Activated CD8-positive, alpha-beta T cell treated with anti-CD3 and anti-CD28 coated beads for 36 hours (primary cell): ENCODE data around the gene PLEKHG3. TPM values are rescaled to one million over a fixed set of nuclear protein-coding genes. Genes with fewer than 3 reads are reported as not detected.

Experiments
- ATAC-seq: fragments of 200-7000 bp; cut with Tn5 transposase; one replicate; pipeline ENCODE4 v1.10.0; 2021; ENCODE audit warnings: mild to moderate bottlenecking, moderate library complexity
- CTCF ChIA-PET: fragments of 350-600 bp; sonication (Branson Sonifier 250); formaldehyde crosslinking; loops from one replicate; lab custom pipeline; 2021; ENCODE audit warnings: antibody characterized with exemption; lab: Charles Lee
- POLR2A ChIA-PET: fragments of 350-600 bp; sonication (Branson Sonifier 250); formaldehyde crosslinking; loops from one replicate; lab custom pipeline; 2021; ENCODE audit warnings: antibody characterized with exemption; lab: Charles Lee
- DNase-seq: peaks from one replicate; pipeline ENCODE4 v3.0.0-alpha.2; 2020
- H3K27ac Mint-ChIP-seq: one replicate; pipeline ENCODE4 v1.8.0; 2021; ENCODE audit warnings: mild to moderate bottlenecking, mixed read lengths
- H3K27me3 Mint-ChIP-seq: one replicate; pipeline ENCODE4 v1.8.0; 2021; ENCODE audit warnings: mixed read lengths
- H3K36me3 Mint-ChIP-seq: one replicate; pipeline ENCODE4 v1.8.0; 2021; ENCODE audit warnings: low read depth, mixed read lengths
- H3K4me1 Mint-ChIP-seq: one replicate; pipeline ENCODE4 v1.8.0; 2021; ENCODE audit warnings: low read depth, mixed read lengths
- H3K4me3 Mint-ChIP-seq: one replicate; pipeline ENCODE4 v1.8.0; 2021; ENCODE audit warnings: mild to moderate bottlenecking, moderate library complexity, mixed read lengths
- H3K9me3 Mint-ChIP-seq: one replicate; pipeline ENCODE4 v1.8.0; 2021; ENCODE audit warnings: mixed read lengths
- CTCF ChIP-seq: fragments of 200-600 bp; IDR thresholded peaks from one replicate; pipeline ENCODE4 v1.8.0; 2022; ENCODE audit warnings: antibody characterized with exemption, mild to moderate bottlenecking
- intact Hi-C: fragments of 100-400 bp; cut with micrococcal nuclease; formaldehyde crosslinking; loops from one replicate; pipeline ENCODE4 v1.10.0; 2022
- total RNA-seq, 2 experiments: library from RNA; stranded (reverse); gene quantifications; one replicate each; pipeline ENCODE4 v1.2.3, GENCODE V29; 2021

The PLEKHG3 gene
- total RNA-seq, 2 experiments from 2014 or later = 2.7 to 2.8 TPM

GRCh38 chr14:64768401-64769095 is 64.3 kb downstream of the PLEKHG3 start:
- Mint-ChIP-seq H3K27ac (no peak overlapping the region), H3K9me3 (no peaks in the 10 kb centered on the region), H3K4me1 (peaks cover 11% of the 10 kb centered on the region), H3K36me3 (no peaks in the 10 kb centered on the region), H3K4me3 (no peak overlapping the region), H3K27me3 (no peaks in the 10 kb centered on the region)
- no peak for DNase-seq
- intact Hi-C loops = no loop called here
- POLR2A ChIA-PET = interaction anchor here (0.6 to 0.7 kb wide), 2 partner anchors 96 to 158 kb away, joined by 3 read pairs; no protein-coding TSS in a partner anchor
- CTCF ChIA-PET = interaction anchor here (0.9 to 1.7 kb wide), 5 partner anchors 13 to 133 kb away, joined by 3 to 8 read pairs (median 4); no protein-coding TSS in a partner anchor
- ATAC-seq = no peak
- TF ChIP-seq CTCF = no peak

GRCh38 chr14:64769096-64770020 is 65.1 kb downstream of the PLEKHG3 start:
- no peaks in the 10 kb centered on the region for H3K27me3 Mint-ChIP-seq
- DNase-seq (no peak), ATAC-seq (no peak)
- CTCF ChIA-PET = interaction anchor here (1.1 to 1.7 kb wide), 3 partner anchors 12 to 122 kb away, joined by 3 to 8 read pairs (median 5); no protein-coding TSS in a partner anchor
- no peaks in the 10 kb centered on the region for H3K36me3 Mint-ChIP-seq
- POLR2A ChIA-PET = no interaction called here
- H3K4me1 Mint-ChIP-seq = peaks cover 8% of the 10 kb centered on the region
- intact Hi-C loops = no loop called here
- no peak overlapping the region for H3K4me3 Mint-ChIP-seq
- no peak for TF ChIP-seq CTCF
- H3K9me3 Mint-ChIP-seq = no peaks in the 10 kb centered on the region
- no peak overlapping the region for H3K27ac Mint-ChIP-seq

- H3K4me1 Mint-ChIP-seq = peaks cover 4% of the 10 kb centered on the region
- CTCF ChIA-PET = interaction anchor here (1.1 to 1.2 kb wide), 2 partner anchors 9 to 121 kb away, joined by 3 read pairs; no protein-coding TSS in a partner anchor
- no peak for ATAC-seq
- no peak for DNase-seq
- TF ChIP-seq CTCF = no peak
- H3K4me3 Mint-ChIP-seq = no peak overlapping the region
- no peaks in the 10 kb centered on the region for H3K27me3 Mint-ChIP-seq
- no peaks in the 10 kb centered on the region for H3K36me3 Mint-ChIP-seq
- intact Hi-C loops = no loop called here
- H3K9me3 Mint-ChIP-seq = no peaks in the 10 kb centered on the region
- POLR2A ChIA-PET = interaction anchor here (1.1 kb wide), 1 partner anchor 9 kb away, joined by 3 read pairs; no protein-coding TSS in a partner anchor
- H3K27ac Mint-ChIP-seq = no peak overlapping the region
Observed at GRCh38 chr14:64770751-64771150, 66.5 kb downstream of the PLEKHG3 start.

GRCh38 chr14:64771161-64771560 is 66.9 kb downstream of the PLEKHG3 start:
- POLR2A ChIA-PET = interaction anchor here (1.1 kb wide), 1 partner anchor 9 kb away, joined by 3 read pairs; no protein-coding TSS in a partner anchor
- intact Hi-C loops = no loop called here
- Mint-ChIP-seq H3K4me3 (no peak overlapping the region), H3K27ac (no peak overlapping the region), H3K9me3 (no peaks in the 10 kb centered on the region), H3K36me3 (no peaks in the 10 kb centered on the region), H3K27me3 (no peaks in the 10 kb centered on the region), H3K4me1 (peaks cover 4% of the 10 kb centered on the region)
- TF ChIP-seq CTCF = no peak
- CTCF ChIA-PET = interaction anchor here (1.1 to 1.2 kb wide), 2 partner anchors 9 to 121 kb away, joined by 3 read pairs; no protein-coding TSS in a partner anchor
- DNase-seq (no peak), ATAC-seq (no peak)
